Measurements from ENCODE around the gene FBXW4. TPM values are rescaled to one million over a fixed set of nuclear protein-coding genes. Genes with fewer than 3 reads are reported as not detected.

The FBXW4 gene
- total RNA-seq, 1 experiment from 2014 or later: 38.2 TPM

DNA sequence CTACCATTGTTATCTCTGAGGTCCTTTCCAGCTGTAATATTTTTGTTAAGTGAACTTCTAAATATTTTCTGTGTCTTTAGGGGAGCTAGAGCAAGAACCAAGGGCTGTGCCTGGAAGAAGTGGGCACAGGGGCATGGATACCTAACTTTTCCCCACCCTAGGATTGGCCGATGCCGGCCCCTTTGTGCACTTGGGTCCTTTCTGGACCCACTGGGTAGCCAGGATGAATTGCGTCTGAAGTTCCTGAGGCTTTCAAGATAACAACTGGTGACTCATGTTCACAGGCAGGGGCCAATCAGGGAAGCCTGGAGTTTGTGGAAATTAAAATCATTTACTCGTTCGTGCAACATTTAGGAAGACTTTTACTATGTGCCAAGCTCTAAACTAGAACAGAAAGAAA is 106.1 kb downstream of the FBXW4 start:
- H4K20me1 ChIP-seq (ENCODE audit: insufficient read depth): no peaks in the 10 kb centered on the region
- H3K27me3 ChIP-seq (ENCODE audit: insufficient read depth, low read depth): no peaks in the 10 kb centered on the region
- no peak for TF ChIP-seq EZH2 (IDR thresholded peaks at IDR 0.05; ENCODE audit: low read depth)
- TF ChIP-seq, protein P1, sequence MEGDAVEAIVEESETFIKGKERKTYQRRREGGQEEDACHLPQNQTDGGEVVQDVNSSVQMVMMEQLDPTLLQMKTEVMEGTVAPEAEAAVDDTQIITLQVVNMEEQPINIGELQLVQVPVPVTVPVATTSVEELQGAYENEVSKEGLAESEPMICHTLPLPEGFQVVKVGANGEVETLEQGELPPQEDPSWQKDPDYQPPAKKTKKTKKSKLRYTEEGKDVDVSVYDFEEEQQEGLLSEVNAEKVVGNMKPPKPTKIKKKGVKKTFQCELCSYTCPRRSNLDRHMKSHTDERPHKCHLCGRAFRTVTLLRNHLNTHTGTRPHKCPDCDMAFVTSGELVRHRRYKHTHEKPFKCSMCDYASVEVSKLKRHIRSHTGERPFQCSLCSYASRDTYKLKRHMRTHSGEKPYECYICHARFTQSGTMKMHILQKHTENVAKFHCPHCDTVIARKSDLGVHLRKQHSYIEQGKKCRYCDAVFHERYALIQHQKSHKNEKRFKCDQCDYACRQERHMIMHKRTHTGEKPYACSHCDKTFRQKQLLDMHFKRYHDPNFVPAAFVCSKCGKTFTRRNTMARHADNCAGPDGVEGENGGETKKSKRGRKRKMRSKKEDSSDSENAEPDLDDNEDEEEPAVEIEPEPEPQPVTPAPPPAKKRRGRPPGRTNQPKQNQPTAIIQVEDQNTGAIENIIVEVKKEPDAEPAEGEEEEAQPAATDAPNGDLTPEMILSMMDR (conservative IDR thresholded peaks at IDR 0.05): no peak
- H3K4me3 ChIP-seq: peak overlapping the region; percentile 97
- H3K4me2 ChIP-seq: peak overlapping the region; percentile 93
- peak overlapping the region; percentile 89; the same call in 1 of the 2 replicates for H2AFZ ChIP-seq
- peak in 1 of 2 experiments; percentile 37 for DNase-seq
- H3K4me1 ChIP-seq (replicated peaks; ENCODE audit: insufficient read depth): peaks cover 12% of the 10 kb centered on the region; the same call in 1 of the 2 replicates
- POLR2A ChIA-PET (ENCODE audit: unreplicated experiment): no interaction called here
- CTCF ChIA-PET: no interaction called here
- H3K9me2 ChIP-seq (ENCODE audit: insufficient read depth): no peaks in the 10 kb centered on the region
- BruUV-seq (replicated peaks): no TSS peak
- no peaks in the 10 kb centered on the region for H3K36me3 ChIP-seq (ENCODE audit: low read depth)
- H3K27ac ChIP-seq: no peak overlapping the region
- H3F3A ChIP-seq (ENCODE audit: insufficient read depth, low read depth): no peaks in the 10 kb centered on the region
- H3K9me3 ChIP-seq (ENCODE audit: insufficient read depth, low read depth): no peaks in the 10 kb centered on the region
- peaks cover 10% of the 10 kb centered on the region for H3K79me2 ChIP-seq (ENCODE audit: low read depth)
- intact Hi-C loops (cut with micrococcal nuclease; ENCODE audit: unreplicated experiment): no loop called here

DNA sequence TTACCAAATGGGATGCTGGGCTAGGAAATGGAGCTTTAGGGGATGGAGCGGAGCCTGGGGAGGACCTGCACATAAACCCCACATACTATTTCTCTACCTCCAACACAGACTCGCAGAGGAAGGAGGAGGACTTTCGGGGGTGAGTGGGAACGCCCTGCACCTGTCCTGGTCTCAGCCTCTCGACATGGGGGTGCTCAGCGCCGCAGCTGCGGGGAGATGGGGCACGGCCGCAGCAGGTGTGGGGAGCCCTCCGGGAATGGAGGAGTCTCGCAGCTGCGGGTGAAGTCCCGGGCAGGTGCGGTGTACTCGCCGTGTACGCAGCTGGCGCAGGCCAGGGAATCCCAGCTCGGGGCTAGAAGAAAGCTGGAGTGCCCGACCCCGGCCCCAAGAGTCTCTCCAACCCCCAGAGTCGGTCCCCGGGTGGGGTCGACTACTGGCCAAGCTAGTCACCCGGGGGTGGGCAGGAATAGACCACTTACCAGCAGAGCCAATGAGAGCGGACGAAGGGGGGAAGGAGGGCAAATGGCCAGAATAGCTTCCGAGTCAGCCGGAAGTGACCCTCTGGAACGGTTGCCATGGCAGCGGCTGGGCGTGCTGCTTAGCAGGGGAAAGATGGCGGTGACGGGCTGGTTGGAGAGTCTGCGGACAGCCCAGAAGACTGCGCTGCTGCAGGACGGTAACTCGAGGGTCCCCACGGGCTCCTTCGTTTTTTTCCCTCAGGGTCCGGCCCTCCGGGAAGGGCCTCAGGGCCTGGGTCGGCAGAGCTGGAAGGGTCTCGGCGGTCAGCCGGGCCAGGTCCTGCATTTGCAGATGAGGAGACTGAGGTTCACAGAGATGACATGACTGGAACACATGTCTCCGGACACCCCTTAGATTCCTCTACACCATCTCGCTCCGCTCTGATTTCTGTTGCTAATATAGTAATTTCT is 107.0 kb downstream of the FBXW4 start, which contains the start of the genes DPCD and POLL:
TSS of gene DPCD (plus strand) at position 597 of the 929 bp plus-strand sequence. CDS start at position 613, 16 bp downstream.
TSS of gene POLL (minus strand) at position 533 of the 929 bp plus-strand sequence. CDS start 897 bp downstream, outside the sequence.
- Histone ChIP-seq H3K9me2 (ENCODE audit: insufficient read depth) (no peaks in the 10 kb centered on the region), H3F3A (ENCODE audit: insufficient read depth, low read depth) (no peaks in the 10 kb centered on the region), H4K20me1 (ENCODE audit: insufficient read depth) (no peaks in the 10 kb centered on the region), H3K9me3 (ENCODE audit: insufficient read depth, low read depth) (no peaks in the 10 kb centered on the region), H3K27ac (no peak within 1 kb of the TSS), H3K4me2 (peak within 1 kb of the TSS; percentile 93), H3K27me3 (ENCODE audit: insufficient read depth, low read depth) (no peaks in the 10 kb centered on the region), H2AFZ (peak within 1 kb of the TSS; percentile 89), H3K79me2 (ENCODE audit: low read depth) (peaks cover 10% of the 10 kb centered on the region), H3K36me3 (ENCODE audit: low read depth) (no peaks in the 10 kb centered on the region), H3K4me3 (peak within 1 kb of the TSS; percentile 97), H3K4me1 (replicated peaks; ENCODE audit: insufficient read depth) (peaks cover 12% of the 10 kb centered on the region; the same call in 1 of the 2 replicates)
- no TSS peak for BruUV-seq (replicated peaks)
- DNase-seq: peak; percentile 79 to 83
- intact Hi-C loops (cut with micrococcal nuclease; ENCODE audit: unreplicated experiment): no loop called here
- no peak for TF ChIP-seq EZH2 (IDR thresholded peaks at IDR 0.05; ENCODE audit: low read depth)
- TF ChIP-seq, protein P1 (conservative IDR thresholded peaks at IDR 0.05): no peak
- ChIA-PET POLR2A (ENCODE audit: unreplicated experiment) (interaction anchor here (0.6 kb wide), 2 partner anchors 10 to 271 kb away, joined by 3 to 5 read pairs; no protein-coding TSS in a partner anchor), CTCF (interaction anchor here (0.6 kb wide), 2 partner anchors 15 to 17 kb away, joined by 3 to 16 read pairs; no protein-coding TSS in a partner anchor)

DNA sequence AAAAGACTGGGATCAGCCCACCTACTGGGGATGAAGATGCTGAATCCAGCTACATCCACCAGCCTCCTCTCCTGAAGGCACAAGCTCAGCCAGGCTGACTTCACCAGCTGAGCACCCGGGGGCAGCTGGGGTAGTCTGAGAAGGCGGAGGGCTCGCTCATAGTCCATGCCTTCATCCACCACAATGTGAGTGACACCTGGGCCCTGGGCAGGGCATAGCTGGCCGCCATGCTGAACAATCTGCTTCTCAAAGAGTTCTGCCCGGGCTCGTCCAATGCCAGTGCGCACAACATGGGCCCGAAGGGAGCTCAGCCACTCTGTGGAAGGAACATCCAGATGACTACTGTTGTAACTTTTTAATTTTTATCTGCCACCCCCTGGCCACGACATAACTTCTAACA is 109.1 kb downstream of the FBXW4 start:
- no peak overlapping the region for H3K27ac ChIP-seq
- H2AFZ ChIP-seq: no peak overlapping the region
- H3K9me2 ChIP-seq (ENCODE audit: insufficient read depth): no peaks in the 10 kb centered on the region
- peaks cover 10% of the 10 kb centered on the region for H3K79me2 ChIP-seq (ENCODE audit: low read depth)
- DNase-seq: no peak
- H4K20me1 ChIP-seq (ENCODE audit: insufficient read depth): no peaks in the 10 kb centered on the region
- TF ChIP-seq, protein P1 (conservative IDR thresholded peaks at IDR 0.05): no peak
- no peak for TF ChIP-seq EZH2 (IDR thresholded peaks at IDR 0.05; ENCODE audit: low read depth)
- no peaks in the 10 kb centered on the region for H3K36me3 ChIP-seq (ENCODE audit: low read depth)
- no peaks in the 10 kb centered on the region for H3K9me3 ChIP-seq (ENCODE audit: insufficient read depth, low read depth)
- intact Hi-C loops (cut with micrococcal nuclease; ENCODE audit: unreplicated experiment): no loop called here
- peaks cover 12% of the 10 kb centered on the region; the same call in 1 of the 2 replicates for H3K4me1 ChIP-seq (replicated peaks; ENCODE audit: insufficient read depth)
- ChIA-PET POLR2A (ENCODE audit: unreplicated experiment) (no interaction called here), CTCF (no interaction called here)
- no peak overlapping the region for H3K4me3 ChIP-seq
- no peaks in the 10 kb centered on the region for H3F3A ChIP-seq (ENCODE audit: insufficient read depth, low read depth)
- BruUV-seq (replicated peaks): no TSS peak
- no peaks in the 10 kb centered on the region for H3K27me3 ChIP-seq (ENCODE audit: insufficient read depth, low read depth)
- no peak overlapping the region for H3K4me2 ChIP-seq
